ENCODE results near the gene HSD11B2.

- no peak for TF ChIP-seq BHLHE40 (IDR thresholded peaks at IDR 0.05; ENCODE audit: borderline replicate concordance)
- no peak for TF ChIP-seq FOXA1 (IDR thresholded peaks at IDR 0.05)
- TF ChIP-seq SP1 (IDR thresholded peaks at IDR 0.05) = no peak
- no peak for TF ChIP-seq FOXK2 (IDR thresholded peaks at IDR 0.05)
- no peak for TF ChIP-seq TARDBP (IDR thresholded peaks at IDR 0.05)
Measured at GRCh38 chr16:67394155-67395104, 36.5 kb upstream of the HSD11B2 start.

Data from HEK293T (cell line).